H9 (cell line): Measurements from ENCODE around the gene ZFP36. TPM values are rescaled to one million over a fixed set of nuclear protein-coding genes. Genes with fewer than 3 reads are reported as not detected.

ENCODE experiments used
- DNase-seq: peaks from one replicate; pipeline ENCODE4 v3.0.0-alpha.2; 2017
- H2AFZ ChIP-seq: one replicate; pipeline ENCODE4 v1.6.1; 2013; ENCODE audit warnings: mild to moderate bottlenecking, low read length, control low read depth, moderate library complexity
- H2AK5ac ChIP-seq: 2 replicates; pipeline ENCODE4 v1.6.1; 2013; ENCODE audit warnings: low read length, control low read depth, mixed read lengths; ENCODE audit not compliant: insufficient read length
- H2BK120ac ChIP-seq: one replicate; pipeline ENCODE4 v1.6.1; 2013; ENCODE audit warnings: low read depth, mild to moderate bottlenecking, low read length, control low read depth, inconsistent platforms; ENCODE audit not compliant: poor library complexity, severe bottlenecking
- H2BK12ac ChIP-seq: 2 replicates; pipeline ENCODE4 v1.6.1; 2013; ENCODE audit warnings: low read length, control low read depth, mixed read lengths, low read depth; ENCODE audit not compliant: insufficient read length
- H2BK15ac ChIP-seq: 2 replicates; pipeline ENCODE4 v1.6.1; 2013; ENCODE audit warnings: low read depth, low read length, control low read depth
- H2BK20ac ChIP-seq: one replicate; pipeline ENCODE4 v1.6.1; 2013; ENCODE audit warnings: low read depth, mild to moderate bottlenecking, low read length, control low read depth, inconsistent platforms; ENCODE audit not compliant: poor library complexity, severe bottlenecking
- H2BK5ac ChIP-seq: 2 replicates; pipeline ENCODE4 v1.6.1; 2013; ENCODE audit warnings: low read length, control low read depth, mixed read lengths; ENCODE audit not compliant: insufficient read length
- H3K14ac ChIP-seq: 2 replicates; pipeline ENCODE4 v1.6.1; 2013; ENCODE audit warnings: low read length, control low read depth; ENCODE audit not compliant: insufficient read depth
- H3K18ac ChIP-seq: 2 replicates; pipeline ENCODE4 v1.6.1; 2013; ENCODE audit warnings: low read depth, mild to moderate bottlenecking, mixed read lengths, low read length, control low read depth; ENCODE audit not compliant: insufficient read length
- H3K23ac ChIP-seq: 2 replicates; pipeline ENCODE4 v1.6.1; 2013; ENCODE audit warnings: low read length, control low read depth, mixed read lengths, low read depth; ENCODE audit not compliant: insufficient read length
- H3K23me2 ChIP-seq: 2 replicates; pipeline ENCODE4 v1.6.1; 2013; ENCODE audit warnings: low read depth, mild to moderate bottlenecking, mixed read lengths, low read length, control low read depth; ENCODE audit not compliant: insufficient read length, poor library complexity, severe bottlenecking
- H3K27ac ChIP-seq: 2 replicates; pipeline ENCODE4 v1.5.1; 2013; ENCODE audit warnings: low read length, control low read depth, mixed read lengths, low read depth; ENCODE audit not compliant: insufficient read length
- H3K27me3 ChIP-seq: 2 replicates; pipeline ENCODE4 v1.6.1; 2013; ENCODE audit warnings: low read length, control low read depth, inconsistent platforms; ENCODE audit not compliant: insufficient read depth
- H3K4ac ChIP-seq: 2 replicates; pipeline ENCODE4 v1.6.1; 2013; ENCODE audit warnings: low read depth, mild to moderate bottlenecking, control low read depth, inconsistent platforms, low read length, moderate library complexity
- H3K4me1 ChIP-seq: 2 replicates; pipeline ENCODE4 v1.6.1; 2013; ENCODE audit warnings: low read length, control low read depth, inconsistent platforms; ENCODE audit not compliant: insufficient read depth
- H3K4me2 ChIP-seq: 2 replicates; pipeline ENCODE4 v1.6.1; 2013; ENCODE audit warnings: low read length, control low read depth, mixed read lengths; ENCODE audit not compliant: insufficient read length, insufficient read depth
- H3K56ac ChIP-seq: 2 replicates; pipeline ENCODE4 v1.6.1; 2013; ENCODE audit warnings: low read depth, mild to moderate bottlenecking, mixed read lengths, low read length, control low read depth; ENCODE audit not compliant: insufficient read length
- H3K79me1 ChIP-seq: 2 replicates; pipeline ENCODE4 v1.6.1; 2013; ENCODE audit warnings: low read depth, mild to moderate bottlenecking, moderate library complexity, low read length, control low read depth, inconsistent platforms; ENCODE audit not compliant: insufficient read depth, poor library complexity, severe bottlenecking
- H3K79me2 ChIP-seq: 2 replicates; pipeline ENCODE4 v1.6.1; 2013; ENCODE audit warnings: low read length, control low read depth, inconsistent platforms; ENCODE audit not compliant: insufficient read depth
- H3K9ac ChIP-seq: 2 replicates; pipeline ENCODE4 v1.6.1; 2013; ENCODE audit warnings: low read length, control low read depth, mixed read lengths; ENCODE audit not compliant: insufficient read length; ENCODE audit errors: extremely low read depth
- H3K9me3 ChIP-seq: one replicate; pipeline ENCODE4 v1.6.1; 2013; ENCODE audit warnings: low read depth, low read length, inconsistent platforms; ENCODE audit not compliant: control insufficient read depth
- H3T11ph ChIP-seq: one replicate; pipeline ENCODE4 v1.6.1; 2013; ENCODE audit warnings: mild to moderate bottlenecking, low read length, control low read depth, inconsistent platforms
- H4K20me1 ChIP-seq: one replicate; pipeline ENCODE4 v1.6.1; 2013; ENCODE audit not compliant: control insufficient read depth, insufficient read length, insufficient read depth
- H4K5ac ChIP-seq: 2 replicates; pipeline ENCODE4 v1.6.1; 2013; ENCODE audit warnings: low read depth, mild to moderate bottlenecking, mixed read lengths, low read length, control low read depth; ENCODE audit not compliant: insufficient read length
- H4K8ac ChIP-seq: replicated peaks from 2 replicates; pipeline ENCODE4 v1.6.1; 2013; ENCODE audit warnings: low read length, control low read depth, mixed read lengths, low read depth; ENCODE audit not compliant: insufficient read length
- H4K91ac ChIP-seq: 2 replicates; pipeline ENCODE4 v1.6.1; 2013; ENCODE audit warnings: low read depth, mild to moderate bottlenecking, moderate library complexity, mixed read lengths, low read length, control low read depth; ENCODE audit not compliant: insufficient read length
- H3K27ac Mint-ChIP-seq, 3 experiments: 2 replicates in 2 of 3; 3 replicates in 1 of 3; pipeline ENCODE4 v1.8.0; 2020 to 2021; ENCODE audit warnings: mixed read lengths in 3 of 3, mild to moderate bottlenecking in 1 of 3, moderate library complexity in 1 of 3
- H3K27me3 Mint-ChIP-seq: 2 replicates; pipeline ENCODE4 v1.8.0; 2021; ENCODE audit warnings: low read depth, mild to moderate bottlenecking, moderate library complexity, mixed read lengths
- H3K36me3 Mint-ChIP-seq, 3 experiments: 2 replicates in 2 of 3; 3 replicates in 1 of 3; pipeline ENCODE4 v1.8.0; 2020 to 2021; ENCODE audit warnings: low read depth in 3 of 3, mixed read lengths in 3 of 3; ENCODE audit not compliant: insufficient read depth in 1 of 3
- H3K4me1 Mint-ChIP-seq, 2 experiments: 2 replicates each; pipeline ENCODE4 v1.8.0; 2020; ENCODE audit warnings: mixed read lengths in 2 of 2
- H3K4me3 Mint-ChIP-seq, 2 experiments: 2 replicates in 1 of 2; 3 replicates in 1 of 2; pipeline ENCODE4 v1.8.0; 2020 to 2021; ENCODE audit warnings: mild to moderate bottlenecking in 2 of 2, mixed read lengths in 2 of 2, moderate library complexity in 1 of 2
- H3K9me3 Mint-ChIP-seq, 2 experiments: 2 replicates in 1 of 2; 3 replicates in 1 of 2; pipeline ENCODE4 v1.8.0; 2020; ENCODE audit warnings: mild to moderate bottlenecking in 2 of 2, mixed read lengths in 2 of 2, moderate library complexity in 1 of 2
- WGBS: extraction: QIAGEN DNeasy Blood & Tissue Kit; methylation state at CpG from one replicate; pipeline ENCODE4 v1.1.7; 2013; ENCODE audit warnings: missing lambda C conversion rate, low lambda C conversion rate, mixed read lengths; ENCODE audit not compliant: insufficient read length; ENCODE audit errors: extremely low coverage; 5-methylcytosine and 5-hydroxymethylcytosine counted together
- total RNA-seq: library from RNA; stranded (reverse); gene quantifications from 2 replicates; pipeline ENCODE4 v1.2.1, GENCODE V29; 2021
- TF ChIP-seq, protein P1 (sequence below): fragments of 200-600 bp; sonication (generic); conservative IDR thresholded peaks from 3 replicates; pipeline ENCODE4 v1.8.0; 2021; ENCODE audit warnings: antibody characterized with exemption, mild to moderate bottlenecking

Gene ZFP36
- total RNA-seq, 1 experiment from 2014 or later, result 14.6 TPM

DNA sequence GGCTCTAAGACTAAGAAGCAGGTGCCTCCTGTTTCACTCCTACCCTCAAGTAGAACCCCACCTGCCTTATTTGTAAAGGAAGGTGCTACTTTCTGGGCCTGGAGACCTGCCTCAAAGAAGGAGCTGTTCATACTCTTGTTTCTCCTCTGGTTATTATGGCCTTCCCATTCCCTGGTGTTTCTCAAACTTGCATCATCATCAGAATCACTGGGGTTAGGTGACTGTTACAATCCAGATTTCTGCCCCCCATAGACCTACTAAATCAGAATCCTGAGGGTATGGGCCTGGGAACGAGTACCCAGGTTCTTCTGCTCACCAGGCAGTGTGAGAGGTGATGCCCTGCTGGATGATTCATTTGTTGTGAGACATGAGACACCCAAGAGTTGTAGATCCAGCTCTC lies 46.0 kb upstream of the ZFP36 start:
- Histone ChIP-seq H3T11ph (no peak overlapping the region), H2BK20ac (no peak overlapping the region), H3K9ac (no peak overlapping the region), H3K9me3 (no peaks in the 10 kb centered on the region), H4K5ac (no peak overlapping the region), H4K20me1 (no peaks in the 10 kb centered on the region), H2BK12ac (no peak overlapping the region), H3K4me2 (no peak overlapping the region), H3K56ac (no peak overlapping the region), H2BK5ac (no peak overlapping the region), H3K79me2 (no peaks in the 10 kb centered on the region), H2AFZ (no peak overlapping the region), H3K18ac (no peak overlapping the region), H3K23me2 (no peaks in the 10 kb centered on the region), H3K27me3 (no peaks in the 10 kb centered on the region), H3K27ac (no peak overlapping the region), H4K91ac (no peak overlapping the region), H3K23ac (no peak overlapping the region), H2BK15ac (no peak overlapping the region), H3K79me1 (no peaks in the 10 kb centered on the region), H2AK5ac (no peak overlapping the region), H3K4me1 (no peaks in the 10 kb centered on the region), H3K4ac (no peak overlapping the region), H4K8ac (no peak overlapping the region), H3K14ac (no peak overlapping the region), H2BK120ac (no peak overlapping the region)
- H3K36me3 Mint-ChIP-seq, result peaks cover 41 to 86% (median 75%) of the 10 kb centered on the region in 3 experiments
- no peak for DNase-seq
- H3K9me3 Mint-ChIP-seq, result no peaks in the 10 kb centered on the region
- no peaks in the 10 kb centered on the region for H3K4me1 Mint-ChIP-seq
- TF ChIP-seq, protein P1, sequence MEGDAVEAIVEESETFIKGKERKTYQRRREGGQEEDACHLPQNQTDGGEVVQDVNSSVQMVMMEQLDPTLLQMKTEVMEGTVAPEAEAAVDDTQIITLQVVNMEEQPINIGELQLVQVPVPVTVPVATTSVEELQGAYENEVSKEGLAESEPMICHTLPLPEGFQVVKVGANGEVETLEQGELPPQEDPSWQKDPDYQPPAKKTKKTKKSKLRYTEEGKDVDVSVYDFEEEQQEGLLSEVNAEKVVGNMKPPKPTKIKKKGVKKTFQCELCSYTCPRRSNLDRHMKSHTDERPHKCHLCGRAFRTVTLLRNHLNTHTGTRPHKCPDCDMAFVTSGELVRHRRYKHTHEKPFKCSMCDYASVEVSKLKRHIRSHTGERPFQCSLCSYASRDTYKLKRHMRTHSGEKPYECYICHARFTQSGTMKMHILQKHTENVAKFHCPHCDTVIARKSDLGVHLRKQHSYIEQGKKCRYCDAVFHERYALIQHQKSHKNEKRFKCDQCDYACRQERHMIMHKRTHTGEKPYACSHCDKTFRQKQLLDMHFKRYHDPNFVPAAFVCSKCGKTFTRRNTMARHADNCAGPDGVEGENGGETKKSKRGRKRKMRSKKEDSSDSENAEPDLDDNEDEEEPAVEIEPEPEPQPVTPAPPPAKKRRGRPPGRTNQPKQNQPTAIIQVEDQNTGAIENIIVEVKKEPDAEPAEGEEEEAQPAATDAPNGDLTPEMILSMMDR, result no peak
- no peak overlapping the region; a peak in 1 of 7 replicates for H3K27ac Mint-ChIP-seq
- H3K27me3 Mint-ChIP-seq, result no peaks in the 10 kb centered on the region; the same call in 1 of the 2 replicates
- no peak overlapping the region for H3K4me3 Mint-ChIP-seq
- WGBS, result no CpG with 5 or more reads among the region's 1 CpG
